Stomach (tissue), 4 donors: ENCODE measurements around the gene LGR4.

ENCODE experiments used
- EP300 ChIP-seq: sonication (generic); formaldehyde crosslinking; IDR thresholded peaks from one replicate; pipeline ENCODE4 v1.6.1; 2017; ENCODE audit warnings: antibody characterized with exemption
- POLR2A ChIP-seq, 4 donors: fragments of 450-650 bp; IDR thresholded peaks; one replicate each; pipeline ENCODE4 v1.6.1; 2016; ENCODE audit warnings: antibody characterized with exemption in 4 of 4, control low read depth in 2 of 4, mild to moderate bottlenecking in 1 of 4, moderate library complexity in 1 of 4
- POLR2AphosphoS5 ChIP-seq, 3 donors: sonication (generic); formaldehyde crosslinking; IDR thresholded peaks; one replicate each; pipeline ENCODE4 v1.6.1; 2016; ENCODE audit warnings: antibody characterized with exemption in 3 of 3
- TF ChIP-seq, protein P1 (sequence below), 7 experiments: fragments of 450-650 bp in 4 of 7; fragments of 200-600 bp in 3 of 7; sonication (generic) in 3 of 7; IDR thresholded peaks; one replicate each; pipeline ENCODE4 v1.5.1; 2016 to 2019; ENCODE audit warnings: antibody characterized with exemption in 7 of 7, control low read depth in 2 of 7, mild to moderate bottlenecking in 1 of 7

DNA sequence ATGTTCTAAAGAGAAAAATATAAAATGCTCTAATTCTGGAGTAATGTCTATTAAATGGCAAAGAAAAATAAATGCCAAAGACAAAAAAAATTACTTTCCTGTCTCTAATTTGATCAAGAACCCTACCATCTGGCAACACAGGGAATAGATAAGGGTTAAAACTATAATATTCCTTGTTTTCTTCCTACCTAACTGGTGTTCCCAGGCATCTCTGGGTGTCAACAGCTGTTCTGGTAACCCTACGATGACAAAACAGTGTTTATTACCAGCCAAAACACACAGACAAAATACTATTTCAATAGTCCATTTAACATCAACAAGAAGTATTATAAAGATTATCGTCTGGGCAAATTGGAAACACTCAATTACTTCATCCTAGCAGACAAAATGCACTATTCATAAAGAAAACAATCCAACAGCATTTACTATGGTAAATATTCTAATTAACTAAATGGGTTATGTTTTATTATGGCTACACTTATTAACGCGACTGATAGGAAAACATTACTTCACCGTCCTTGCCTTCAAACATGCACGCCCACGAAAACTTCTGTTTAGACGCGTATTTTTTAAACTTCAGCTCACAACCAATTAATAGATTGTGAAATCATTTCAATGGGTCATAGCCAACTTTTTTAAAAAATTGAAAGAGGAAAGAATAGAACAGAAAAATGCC, 50.6 kb downstream of the LGR4 start:
- TF ChIP-seq, protein P1, sequence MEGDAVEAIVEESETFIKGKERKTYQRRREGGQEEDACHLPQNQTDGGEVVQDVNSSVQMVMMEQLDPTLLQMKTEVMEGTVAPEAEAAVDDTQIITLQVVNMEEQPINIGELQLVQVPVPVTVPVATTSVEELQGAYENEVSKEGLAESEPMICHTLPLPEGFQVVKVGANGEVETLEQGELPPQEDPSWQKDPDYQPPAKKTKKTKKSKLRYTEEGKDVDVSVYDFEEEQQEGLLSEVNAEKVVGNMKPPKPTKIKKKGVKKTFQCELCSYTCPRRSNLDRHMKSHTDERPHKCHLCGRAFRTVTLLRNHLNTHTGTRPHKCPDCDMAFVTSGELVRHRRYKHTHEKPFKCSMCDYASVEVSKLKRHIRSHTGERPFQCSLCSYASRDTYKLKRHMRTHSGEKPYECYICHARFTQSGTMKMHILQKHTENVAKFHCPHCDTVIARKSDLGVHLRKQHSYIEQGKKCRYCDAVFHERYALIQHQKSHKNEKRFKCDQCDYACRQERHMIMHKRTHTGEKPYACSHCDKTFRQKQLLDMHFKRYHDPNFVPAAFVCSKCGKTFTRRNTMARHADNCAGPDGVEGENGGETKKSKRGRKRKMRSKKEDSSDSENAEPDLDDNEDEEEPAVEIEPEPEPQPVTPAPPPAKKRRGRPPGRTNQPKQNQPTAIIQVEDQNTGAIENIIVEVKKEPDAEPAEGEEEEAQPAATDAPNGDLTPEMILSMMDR (IDR thresholded peaks at IDR 0.05), result no peak
- no peak for TF ChIP-seq POLR2AphosphoS5 (IDR thresholded peaks at IDR 0.05)
- no peak for TF ChIP-seq POLR2A (IDR thresholded peaks at IDR 0.05)
- no peak for TF ChIP-seq EP300
